GM12891 (cell line): Measurements from ENCODE around the gene CCDC40.

ENCODE experiments used
- POLR2A ChIP-seq: IDR thresholded peaks from 2 replicates; pipeline ENCODE4 v1.6.1; 2011; ENCODE audit warnings: low read depth, low read length, control low read depth
- POLR2AphosphoS5 ChIP-seq: IDR thresholded peaks from 2 replicates; pipeline ENCODE4 v1.6.1; 2011; ENCODE audit warnings: low read depth, low read length, control low read depth
- POU2F2 ChIP-seq: IDR thresholded peaks from 2 replicates; pipeline ENCODE4 v1.6.1; 2011; ENCODE audit warnings: low read depth, mild to moderate bottlenecking, control low read depth, low read length, moderate library complexity
- SPI1 ChIP-seq: IDR thresholded peaks from 2 replicates; pipeline ENCODE4 v1.6.1; 2011; ENCODE audit warnings: low read depth, low read length, control low read depth
- TAF1 ChIP-seq: IDR thresholded peaks from 2 replicates; pipeline ENCODE4 v1.6.1; 2011; ENCODE audit warnings: low read depth, low read length, control low read depth

GRCh38 chr17:80064696-80065095 is 28.3 kb downstream of the CCDC40 start:
- TF ChIP-seq TAF1 (no peak), POLR2A (no peak), POLR2AphosphoS5 (no peak), POU2F2 (no peak), SPI1 (no peak)
